HG03066 (cell line): ENCODE data around the gene MYBPH.

Experiments
- ATAC-seq: cut with Tn5 transposase; IDR thresholded peaks from one replicate; pipeline ENCODE4 v1.9.1; 2021; ENCODE audit warnings: low read depth; ENCODE audit not compliant: unreplicated experiment

MYBPH gene

DNA sequence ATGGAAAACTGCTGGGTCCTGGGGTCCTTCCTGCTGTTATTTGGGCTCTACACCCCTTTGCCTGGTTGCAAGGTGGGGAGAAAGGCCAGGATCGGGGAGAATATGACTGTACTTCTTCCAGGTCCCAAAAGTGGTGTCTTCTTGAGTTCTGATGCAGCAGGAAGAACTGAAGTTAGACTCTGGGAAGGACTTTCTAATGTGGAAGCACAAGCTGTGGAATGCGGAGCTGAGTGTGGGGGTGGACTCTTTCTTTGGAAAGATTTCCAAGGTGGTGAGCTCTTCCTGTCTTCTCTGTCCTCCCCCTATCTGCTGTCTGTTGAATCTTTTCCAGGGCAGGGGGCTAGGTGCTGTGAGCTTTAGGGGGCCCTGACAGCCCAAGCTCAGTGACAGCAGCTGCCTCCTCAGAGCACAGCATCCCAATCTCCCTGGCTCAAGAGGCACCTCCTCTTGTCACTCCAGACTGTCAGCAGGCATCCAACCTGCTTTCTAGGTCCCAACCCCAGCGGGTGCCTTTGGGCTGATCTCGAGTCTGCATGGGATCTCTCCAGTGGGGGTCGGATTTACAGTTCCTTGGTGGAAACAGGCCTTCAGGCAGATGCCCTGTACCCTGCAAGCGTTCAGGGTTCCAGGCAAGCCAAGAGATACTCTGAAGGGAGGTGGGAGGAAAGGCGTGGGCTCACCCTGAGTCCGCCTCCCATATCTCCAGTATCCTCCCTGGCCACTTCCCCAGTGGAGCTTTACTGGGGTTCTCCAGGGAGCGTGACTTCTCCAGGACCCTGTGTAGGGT, 24.9 kb downstream of the MYBPH start:
- no peak for ATAC-seq

DNA sequence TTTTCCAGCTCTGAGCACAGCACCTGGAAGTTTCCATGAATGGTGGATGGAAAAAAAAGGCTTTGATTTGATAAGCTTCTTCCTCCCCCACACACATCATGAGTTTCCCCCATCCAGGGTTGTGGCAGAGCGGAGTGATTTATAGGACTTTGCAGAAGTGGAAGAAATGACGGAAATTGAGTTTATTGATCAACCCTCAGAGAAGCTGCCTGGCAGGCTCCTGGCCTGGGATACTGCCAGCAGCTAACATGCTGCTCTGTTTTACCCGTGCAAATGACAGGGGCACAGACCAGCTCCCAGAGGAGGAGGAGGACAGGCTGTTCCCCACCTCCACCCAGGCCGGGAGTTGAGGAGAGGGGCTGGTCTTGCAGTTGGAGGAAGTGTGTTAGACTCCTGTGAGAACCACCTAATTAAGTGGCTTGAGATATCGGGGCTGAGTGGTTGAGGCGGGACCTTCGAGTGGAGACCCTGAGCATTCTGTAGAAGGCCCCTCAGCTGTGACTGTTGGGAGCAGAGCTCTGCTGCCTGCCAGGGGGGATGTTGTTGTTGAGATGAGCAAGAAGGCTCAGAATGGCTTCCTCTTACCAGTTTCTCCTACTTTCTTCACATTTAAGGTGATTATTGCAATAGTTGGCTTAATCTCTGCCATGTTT, 26.3 kb downstream of the MYBPH start:
- ATAC-seq: no peak

DNA sequence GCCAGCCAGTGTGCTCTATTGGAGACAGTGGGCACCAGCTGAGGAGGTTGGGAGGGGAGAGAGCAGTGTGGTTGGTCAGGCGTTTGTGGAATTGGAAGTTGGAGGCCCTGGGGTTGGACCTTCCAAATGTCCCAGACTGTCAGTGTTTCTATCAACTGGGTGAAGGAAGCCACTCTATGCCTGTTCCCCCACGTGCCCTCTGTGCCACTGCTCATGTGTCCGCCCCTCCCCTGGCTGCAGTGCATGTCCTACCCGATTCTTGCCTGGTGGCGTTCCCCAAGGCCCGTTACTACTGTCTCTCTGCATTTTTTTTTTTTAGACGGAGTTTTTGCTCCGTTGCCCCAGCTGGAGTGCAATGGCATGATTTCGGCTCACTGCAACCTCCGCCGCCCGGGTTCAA, 27.0 kb downstream of the MYBPH start:
- no peak for ATAC-seq

DNA sequence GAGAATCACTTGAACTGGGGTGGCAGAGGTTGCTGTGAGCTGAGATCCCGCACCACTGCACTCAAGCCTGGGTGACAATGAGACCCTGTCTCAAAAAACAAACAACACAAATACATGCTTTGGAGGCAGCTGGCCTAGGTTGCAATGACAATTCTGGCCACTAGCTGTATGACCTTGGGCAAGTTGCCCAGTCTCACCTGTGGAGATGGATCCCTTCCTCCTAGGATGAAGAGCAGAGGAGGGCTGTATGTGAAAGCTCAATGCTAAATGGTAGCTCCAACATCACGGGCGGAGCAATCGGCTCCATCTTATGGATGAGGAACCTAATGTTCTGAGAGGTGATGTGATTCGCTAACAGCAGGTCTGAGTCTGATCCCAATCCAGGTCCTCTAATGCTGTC, 27.5 kb downstream of the MYBPH start:
- ATAC-seq: no peak

DNA sequence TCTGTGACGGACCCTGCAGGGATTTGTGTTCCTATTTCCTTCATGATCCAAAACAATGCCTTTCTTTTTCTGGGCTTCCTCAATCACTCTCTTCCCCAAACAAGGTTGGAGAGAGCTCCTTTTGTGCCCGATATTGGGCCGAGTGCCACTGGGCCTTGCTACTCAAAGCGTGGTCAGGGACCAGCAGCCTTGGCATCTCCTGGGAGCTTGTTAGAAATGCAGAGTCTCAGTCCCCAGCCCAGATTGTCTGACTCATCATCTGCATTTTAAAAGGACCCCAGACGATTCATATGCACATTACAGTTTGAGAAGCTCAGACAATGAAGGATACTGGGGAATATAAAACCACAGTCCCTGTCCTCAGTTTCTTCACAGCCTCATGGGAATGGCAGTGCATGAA, 28.2 kb downstream of the MYBPH start:
- no peak for ATAC-seq

DNA sequence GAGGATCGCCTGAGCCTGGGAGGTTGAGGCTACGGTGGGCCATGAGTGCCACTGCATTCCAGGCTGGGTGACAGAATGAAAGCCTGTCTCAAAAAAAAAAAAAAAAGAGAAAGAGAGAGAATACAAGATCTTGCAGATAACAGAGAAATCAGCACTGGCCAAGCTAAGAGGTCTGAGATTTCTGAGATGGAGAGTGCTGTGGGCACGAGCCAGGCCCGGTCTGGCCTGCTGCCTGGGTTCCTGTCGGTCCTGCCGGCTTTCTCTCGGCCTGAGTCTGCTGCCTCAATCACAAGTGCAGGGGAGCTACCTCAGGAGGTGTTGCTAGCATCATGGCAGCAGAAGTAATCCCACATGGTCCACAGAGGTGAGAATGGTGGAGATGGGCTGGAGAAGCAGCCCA, 29.1 kb downstream of the MYBPH start:
- no peak for ATAC-seq

DNA sequence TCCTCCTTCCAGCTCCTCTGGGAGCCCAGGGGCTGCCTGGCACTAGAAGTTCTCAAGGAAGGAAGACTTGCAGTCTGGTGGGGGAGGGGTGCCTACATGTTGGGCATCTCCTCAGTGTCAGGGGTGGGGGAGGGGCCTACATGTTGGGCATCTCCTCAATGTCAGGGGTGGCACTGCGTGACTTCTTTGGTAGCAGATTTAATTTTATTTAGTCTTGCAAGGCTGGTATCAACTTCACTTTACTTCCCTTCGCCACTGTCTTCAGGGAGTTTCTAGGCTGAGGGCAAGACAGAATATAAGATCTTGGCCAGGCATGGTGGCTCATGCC, 29.6 kb downstream of the MYBPH start:
- ATAC-seq: no peak

DNA sequence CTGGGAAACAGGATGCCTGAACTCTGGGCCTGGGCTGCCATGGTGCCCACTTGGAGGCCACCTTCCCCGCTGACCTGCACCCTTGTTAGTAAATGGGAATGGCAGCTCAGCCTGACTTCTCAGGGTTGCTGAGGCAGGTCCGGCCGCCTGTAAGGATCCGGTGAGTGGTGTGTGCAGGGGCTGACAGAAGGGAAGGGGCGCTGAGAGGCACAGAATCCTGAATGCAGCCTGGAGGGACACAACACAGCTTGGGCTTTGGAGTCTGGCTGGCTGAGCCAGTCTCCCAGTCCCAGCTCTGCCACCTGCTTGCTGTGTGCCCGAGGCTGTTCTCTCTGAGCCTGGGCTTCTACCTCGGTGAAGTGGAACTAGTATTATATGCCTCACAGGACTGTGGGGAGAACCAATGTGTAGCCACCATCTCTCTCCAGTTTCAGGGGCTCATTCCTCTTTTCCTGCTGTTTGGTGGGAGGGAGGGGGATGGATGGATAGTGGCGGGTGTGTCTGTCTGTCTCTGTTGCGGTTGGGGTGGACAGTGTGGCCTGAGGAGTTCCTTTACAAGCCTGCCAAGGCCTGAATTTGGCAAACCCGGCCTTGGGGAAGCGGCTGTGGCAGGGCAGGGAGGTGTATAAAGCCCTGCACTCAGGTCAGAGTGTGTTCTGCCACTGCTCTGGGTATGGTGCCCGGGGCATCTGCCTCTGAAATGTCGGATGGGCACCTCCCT, 30.1 kb downstream of the MYBPH start:
- ATAC-seq: no peak

DNA sequence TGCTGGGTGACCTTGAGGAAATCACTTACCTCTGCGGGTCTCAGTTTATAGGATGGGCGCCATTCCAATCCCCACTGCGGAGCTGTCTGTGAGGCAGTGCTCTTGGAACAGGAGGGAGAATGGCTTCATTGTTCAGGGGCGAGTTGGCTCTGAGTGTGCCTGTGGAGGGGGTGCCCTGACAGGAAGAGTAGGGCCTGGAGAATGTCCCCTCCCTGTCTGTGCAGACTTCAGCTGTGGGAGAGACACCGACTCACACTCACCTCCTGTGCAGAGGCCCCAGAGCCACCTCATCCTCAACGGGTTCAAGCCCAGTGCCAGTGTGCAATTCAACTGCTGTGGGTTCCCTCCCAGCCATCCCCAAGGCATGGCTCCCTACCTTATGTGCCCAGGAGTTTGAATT, 31.0 kb downstream of the MYBPH start:
- ATAC-seq: no peak

DNA sequence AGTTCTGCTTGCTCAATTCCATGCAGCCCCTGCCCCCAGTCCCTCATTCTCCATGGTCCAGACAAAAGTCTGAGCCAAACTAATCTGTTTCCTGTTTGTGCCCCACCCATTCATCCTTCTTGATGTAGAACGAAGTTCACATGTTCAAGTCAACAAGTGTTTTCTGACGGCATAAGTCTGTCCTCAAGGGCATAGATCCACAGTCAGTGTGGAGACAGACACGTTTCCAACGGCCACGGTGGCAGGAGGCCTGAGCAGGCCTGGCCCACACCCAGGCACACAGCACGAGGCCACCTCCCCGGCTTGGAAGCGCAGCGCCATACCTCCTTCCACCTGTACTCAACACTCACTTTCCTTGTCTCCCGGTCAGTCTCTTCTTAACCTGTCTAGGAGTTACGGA, 32.0 kb downstream of the MYBPH start:
- no peak for ATAC-seq

DNA sequence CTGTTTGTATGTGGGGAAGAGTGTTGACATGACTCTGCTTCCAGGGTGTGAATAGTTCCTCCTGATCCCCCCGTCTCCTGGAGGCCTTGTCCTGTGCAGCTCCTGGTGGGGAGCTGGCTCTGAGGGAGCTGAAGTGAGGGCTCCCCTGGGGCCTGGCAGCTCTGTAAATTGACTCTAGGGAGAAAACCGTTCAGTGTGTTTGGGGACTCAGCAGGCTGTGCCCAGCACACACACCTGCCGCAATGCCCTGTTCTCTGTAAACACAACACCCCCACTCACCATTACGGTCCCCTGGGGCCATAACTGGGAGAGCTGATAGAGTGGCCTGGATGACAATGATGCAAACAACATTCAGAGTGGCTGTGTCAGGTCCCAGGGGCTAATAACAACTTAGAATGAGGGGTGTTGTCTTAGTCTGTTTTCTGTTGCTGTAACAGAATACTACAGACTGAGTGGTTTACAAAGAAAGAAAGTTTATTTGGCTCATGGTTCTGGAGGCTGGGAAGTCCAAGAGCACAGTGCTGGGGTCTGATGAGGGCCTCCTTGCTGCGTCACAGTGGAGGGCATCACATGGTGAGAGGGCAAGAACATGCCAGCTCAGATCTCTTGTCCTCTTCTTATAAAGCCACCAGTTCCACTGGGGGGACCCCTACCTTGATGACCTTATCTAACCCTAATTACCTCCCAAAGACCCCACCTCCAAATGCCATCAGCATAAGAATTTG, 32.8 kb downstream of the MYBPH start:
- ATAC-seq: no peak

DNA sequence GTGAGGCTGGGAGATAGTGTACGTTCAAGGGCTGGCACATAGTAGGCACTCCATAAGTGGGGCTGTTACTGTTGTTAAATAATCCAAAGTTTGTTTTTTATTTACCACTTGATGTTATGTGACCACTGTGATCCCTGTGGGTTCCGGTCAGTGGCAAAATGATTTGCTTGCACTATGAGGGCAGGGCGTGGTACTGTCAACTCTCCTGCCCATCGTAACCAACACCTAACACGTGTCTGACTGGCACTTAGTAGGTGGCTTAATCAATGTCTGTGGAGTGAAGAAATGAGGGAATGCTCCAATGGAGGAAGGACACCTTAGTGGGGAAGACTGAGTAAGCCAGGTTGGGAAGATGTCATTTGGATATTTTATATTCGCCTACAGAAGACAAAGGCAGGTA, 33.5 kb downstream of the MYBPH start:
- ATAC-seq: no peak

DNA sequence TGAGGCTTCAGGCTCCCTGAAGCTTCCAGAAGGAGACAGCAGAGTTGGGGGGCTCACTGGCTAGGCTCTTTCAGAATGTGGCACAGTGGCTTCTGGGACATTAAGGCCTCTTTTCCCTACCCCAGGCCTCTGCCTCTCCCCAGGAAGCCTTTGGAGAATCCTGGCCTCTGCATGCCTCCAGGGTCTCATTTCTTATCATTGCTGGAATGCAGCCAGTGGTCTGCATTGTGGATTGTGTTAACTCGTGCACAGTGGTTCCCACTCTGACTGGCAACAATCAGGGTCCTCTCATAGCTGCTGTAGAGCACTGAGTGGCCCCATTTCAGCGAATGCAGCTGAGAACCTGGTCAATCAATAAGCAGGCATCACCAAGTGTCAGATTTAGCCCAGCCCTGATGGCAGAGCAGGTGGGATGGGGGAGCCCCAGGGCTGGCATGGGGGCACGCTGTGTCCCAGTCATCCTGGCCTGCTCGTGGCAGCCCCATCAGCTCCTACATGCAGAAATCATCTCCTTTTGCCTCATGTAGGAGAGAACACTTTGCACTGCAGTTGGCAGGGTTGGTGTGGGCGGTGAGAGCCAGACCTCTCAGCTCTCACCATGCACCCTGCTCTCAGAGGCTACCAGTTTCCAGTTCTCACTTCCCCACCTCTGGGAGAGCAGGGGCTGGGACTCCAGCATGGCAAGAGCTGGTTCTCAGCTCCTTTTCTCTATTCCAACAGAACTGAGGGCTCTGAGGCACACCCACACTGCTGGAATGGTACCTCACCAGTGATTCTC, 34.7 kb downstream of the MYBPH start:
- no peak for ATAC-seq

DNA sequence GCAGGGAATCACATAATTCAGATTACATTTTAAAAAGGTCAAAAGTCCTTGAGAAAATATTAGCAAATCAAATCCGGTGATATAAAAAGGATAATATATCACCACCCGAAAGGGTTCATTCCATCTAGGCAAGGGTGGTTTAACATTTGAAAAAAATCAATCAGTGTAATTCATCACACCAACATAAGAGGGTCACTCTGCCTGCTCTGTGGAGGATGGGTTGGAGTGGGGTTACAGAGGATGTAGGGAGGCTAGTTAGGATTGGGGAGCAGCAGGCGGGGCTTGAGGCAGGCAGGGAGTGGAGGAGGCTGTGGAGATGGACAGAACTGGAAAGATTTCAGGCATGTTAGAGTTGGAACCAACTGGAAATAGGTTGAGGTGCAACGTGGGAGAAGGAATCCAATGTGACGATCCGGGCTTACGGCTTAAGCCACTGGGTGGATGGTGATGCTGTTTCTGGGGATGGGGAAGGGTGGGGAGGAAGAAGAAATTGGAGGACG, 35.6 kb downstream of the MYBPH start:
- ATAC-seq: no peak

DNA sequence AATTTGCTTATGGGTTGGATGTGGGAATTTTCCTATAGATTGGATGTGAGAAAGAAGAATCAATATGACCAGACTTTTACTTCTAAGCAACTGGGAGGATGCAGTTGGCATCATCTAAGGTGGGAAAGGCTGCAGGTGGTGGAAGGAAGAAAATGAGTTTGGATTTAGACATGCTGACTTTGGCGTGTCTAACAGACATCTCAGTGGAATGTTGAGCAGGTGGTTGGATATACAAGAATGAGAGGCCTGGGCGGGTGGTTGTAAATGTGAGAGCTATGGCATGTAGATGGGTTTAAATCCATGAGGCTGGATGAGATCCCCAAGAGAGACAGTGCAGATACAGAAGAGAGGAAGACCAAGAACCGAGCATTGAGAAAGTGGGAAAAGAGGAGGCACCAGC, 37.6 kb downstream of the MYBPH start:
- ATAC-seq: no peak

DNA sequence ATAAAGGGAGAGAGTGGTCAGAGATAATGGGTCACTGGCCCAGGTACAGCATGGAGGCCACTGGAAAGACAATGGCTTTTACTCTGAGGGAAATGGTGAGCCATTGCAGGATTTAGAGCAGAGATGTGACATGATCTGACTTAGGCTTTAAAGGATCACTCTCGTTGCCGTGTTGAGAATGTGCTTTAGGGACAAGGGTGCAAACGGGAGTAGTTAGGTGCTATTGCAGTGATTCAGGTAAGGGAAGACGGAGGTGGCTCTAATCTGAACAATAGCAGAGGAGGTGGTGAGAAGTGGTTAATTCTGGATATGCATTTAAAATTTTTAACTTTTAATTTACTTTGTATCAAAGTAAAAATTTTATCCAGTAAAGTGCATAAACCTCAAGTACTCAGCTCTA, 38.3 kb downstream of the MYBPH start:
- no peak for ATAC-seq

DNA sequence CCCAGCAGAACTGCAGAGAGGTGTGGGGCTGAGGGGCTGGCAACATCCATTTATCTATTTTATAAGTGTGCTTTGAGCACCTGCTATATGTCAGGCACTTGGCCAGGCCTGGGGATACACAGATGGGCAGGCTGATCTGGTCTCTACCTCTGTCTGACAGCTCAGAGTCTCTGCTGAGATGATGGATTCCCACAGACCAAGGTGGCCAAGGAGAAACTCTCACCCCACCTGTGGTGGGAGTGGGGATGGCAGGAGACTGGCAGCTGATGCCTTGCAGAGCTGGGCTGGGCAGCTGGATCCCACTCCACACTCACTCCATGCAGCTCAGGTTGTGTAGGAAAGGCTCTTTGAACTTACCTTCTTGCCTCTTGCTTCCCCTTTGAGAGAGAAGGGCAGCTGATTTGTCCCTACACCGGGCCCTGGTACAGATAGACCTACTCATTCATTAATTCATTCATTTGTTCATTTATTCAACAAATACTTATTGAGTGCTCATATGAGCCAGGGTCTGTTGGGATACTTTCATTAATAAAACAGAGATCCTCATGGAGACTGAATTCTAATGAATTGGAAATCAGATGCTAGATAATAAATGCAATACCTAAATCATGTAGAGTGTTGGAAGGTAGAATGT, 39.1 kb downstream of the MYBPH start:
- no peak for ATAC-seq

DNA sequence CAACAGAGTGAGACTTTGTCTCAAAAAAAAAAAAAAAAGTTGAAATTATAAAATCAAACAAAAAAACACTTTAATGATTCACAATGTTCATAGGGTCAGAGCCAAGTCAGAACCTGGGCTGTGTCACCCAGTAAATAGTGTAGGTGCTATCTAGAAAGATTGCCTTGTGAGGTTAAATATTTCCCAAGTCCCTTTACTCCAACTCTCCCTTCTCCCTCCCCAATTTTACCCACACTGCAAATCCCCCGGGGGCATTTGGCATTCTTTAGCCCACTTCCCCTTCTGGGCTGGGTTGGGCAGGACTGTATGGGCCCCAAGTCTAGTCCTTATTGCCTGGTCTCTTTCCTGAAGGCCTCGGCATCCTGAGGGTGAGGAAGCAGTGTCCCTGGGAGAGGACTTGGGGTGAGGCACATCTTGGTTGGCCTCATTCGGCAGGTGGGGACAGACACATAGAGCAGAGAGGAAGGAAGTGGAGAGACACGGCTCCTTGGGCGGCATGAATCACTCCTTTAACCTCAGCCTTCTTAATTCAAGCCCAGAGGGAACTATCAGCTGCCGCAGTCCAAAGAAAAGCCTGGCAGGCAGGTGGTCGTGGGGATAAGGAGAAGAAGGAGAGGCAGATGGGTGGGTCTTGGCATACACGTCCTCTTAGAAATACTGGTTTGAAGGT, 39.9 kb downstream of the MYBPH start:
- no peak for ATAC-seq

DNA sequence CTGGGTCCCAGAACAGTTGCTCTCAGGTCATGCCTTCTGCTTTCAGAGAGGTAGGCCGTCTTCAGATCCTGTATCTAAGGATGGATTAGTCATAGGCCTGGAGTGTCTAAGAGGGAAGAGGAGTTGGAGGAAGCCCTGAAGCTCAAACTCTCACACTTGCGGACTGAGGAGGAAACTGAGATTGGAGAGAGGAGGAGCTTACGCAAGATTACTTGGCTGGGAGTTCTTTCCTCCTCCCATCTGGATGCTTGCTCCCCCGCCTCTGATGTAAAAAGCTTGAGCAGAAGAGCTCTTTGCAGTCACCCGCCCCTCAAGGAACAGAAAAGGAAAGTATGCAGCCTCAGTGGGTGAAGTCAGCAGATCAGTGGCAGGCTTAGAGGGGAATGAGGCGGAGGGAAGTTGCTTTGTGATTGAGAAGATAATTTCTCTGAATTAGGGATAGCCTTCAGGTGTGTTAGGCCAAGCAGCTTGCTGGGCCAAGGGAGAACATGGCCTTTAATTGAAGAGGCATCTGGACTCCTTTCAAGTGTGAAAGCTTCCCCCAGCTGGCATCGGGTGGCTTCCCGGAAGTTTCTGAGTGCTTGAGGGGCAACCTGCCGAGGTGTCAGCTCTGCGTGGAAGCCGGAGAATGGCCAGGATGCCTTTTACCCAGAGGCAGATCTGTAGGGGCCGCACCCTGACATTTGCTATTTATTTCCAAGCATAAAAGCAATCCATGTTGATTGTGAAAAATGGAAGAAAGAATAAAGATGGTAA, 41.5 kb downstream of the MYBPH start:
- no peak for ATAC-seq
